Endothelial cell of umbilical vein (primary cell): ENCODE measurements around the gene CAPN12. TPM values are rescaled to one million over a fixed set of nuclear protein-coding genes. Genes with fewer than 3 reads are reported as not detected.

Experiments
- BruUV-seq: library from RNA; stranded (reverse); fragments of 400-500 nt; replicated peaks from 2 replicates; lab custom pipeline; 2021; lab: Mats Ljungman, UMichigan
- CTCF ChIA-PET: fragments of 300-600, 350-600 bp; sonication (Branson Sonifier 250); formaldehyde crosslinking; loops from one replicate; lab custom pipeline; 2021; ENCODE audit warnings: antibody characterized with exemption, inconsistent platforms; lab: Charles Lee
- POLR2A ChIA-PET: fragments of 300-600, 350-600 bp; sonication (Branson Sonifier 250); formaldehyde crosslinking; loops from one replicate; lab custom pipeline; 2021; ENCODE audit warnings: antibody characterized with exemption, inconsistent platforms; lab: Charles Lee
- DNase-seq: peaks from one replicate; pipeline ENCODE4 v3.0.0-alpha.2; 2011; ENCODE audit warnings: low read depth, low spot score
- FAIRE-seq: peaks from 2 replicates; lab custom pipeline; 2011; peaks lifted over from hg19 to GRCh38; lab: Jason Lieb, UNC
- H2AFZ ChIP-seq: 2 replicates; pipeline ENCODE4 v1.6.0; 2012; ENCODE audit warnings: low read depth, low read length, control low read depth, inconsistent platforms
- H3K27ac ChIP-seq: 2 replicates; pipeline ENCODE4 v1.5.1; 2011; ENCODE audit warnings: low read depth, mild to moderate bottlenecking, control low read depth, low read length, moderate library complexity; ENCODE audit not compliant: insufficient read depth
- H3K27me3 ChIP-seq, 2 experiments: 2 replicates each; pipeline versions ENCODE4 v1.6.0 to v1.6.1; 2011; ENCODE audit warnings: low read length in 2 of 2, mixed read lengths in 1 of 2; ENCODE audit not compliant: control insufficient read depth in 2 of 2, insufficient read depth in 2 of 2
- H3K36me3 ChIP-seq, 2 experiments: 2 replicates in 1 of 2; 3 replicates in 1 of 2; pipeline ENCODE4 v1.5.1; 2011; ENCODE audit warnings: low read length in 2 of 2, mild to moderate bottlenecking in 1 of 2, moderate library complexity in 1 of 2; ENCODE audit not compliant: control insufficient read depth in 2 of 2, insufficient read depth in 2 of 2; ENCODE audit errors: extremely low read depth in 1 of 2
- H3K4me1 ChIP-seq: 3 replicates; pipeline ENCODE4 v1.5.1; 2011; ENCODE audit warnings: mild to moderate bottlenecking, low read length; ENCODE audit not compliant: control insufficient read depth, insufficient read depth; ENCODE audit errors: extremely low read depth
- H3K4me2 ChIP-seq: 2 replicates; pipeline ENCODE4 v1.6.1; 2011; ENCODE audit warnings: low read length, control low read depth, mixed read lengths; ENCODE audit not compliant: insufficient read depth
- H3K4me3 ChIP-seq, 3 experiments: fragments of 200-600 bp in 1 of 3; sonication (generic), shearing (Covaris generic) in 1 of 3; replicated peaks in 1 of 3; 2 replicates each; pipeline ENCODE4 v1.5.1; 2011 to 2016; ENCODE audit warnings: control low read depth in 3 of 3, low read length in 3 of 3, mild to moderate bottlenecking in 2 of 3, inconsistent platforms in 1 of 3, low read depth in 1 of 3, moderate library complexity in 1 of 3; ENCODE audit not compliant: insufficient read depth in 1 of 3
- H3K79me2 ChIP-seq: 2 replicates; pipeline ENCODE4 v1.6.0; 2012; ENCODE audit warnings: low read length, inconsistent platforms; ENCODE audit not compliant: control insufficient read depth, insufficient read depth
- H3K9ac ChIP-seq: replicated peaks from 2 replicates; pipeline ENCODE3; 2011; ENCODE audit warnings: low read length, control low read depth; ENCODE audit not compliant: insufficient read depth; ENCODE audit errors: extremely low read depth
- H3K9me1 ChIP-seq: replicated peaks from 3 replicates; pipeline ENCODE4 v1.6.0; 2011; ENCODE audit warnings: mild to moderate bottlenecking, low read length; ENCODE audit not compliant: control insufficient read depth, insufficient read depth; ENCODE audit errors: extremely low read depth
- H3K9me3 ChIP-seq: replicated peaks from 2 replicates; pipeline ENCODE4 v1.5.1; 2012; ENCODE audit warnings: low read length, inconsistent platforms; ENCODE audit not compliant: control insufficient read depth, insufficient read depth
- H4K20me1 ChIP-seq: replicated peaks from 2 replicates; pipeline ENCODE3; 2011; ENCODE audit warnings: mild to moderate bottlenecking, low read length; ENCODE audit not compliant: control insufficient read depth, insufficient read depth; ENCODE audit errors: extremely low read depth
- CTCF ChIP-seq, 2 donors: IDR thresholded peaks; 1 replicate in 1 of 2; 2 replicates in 1 of 2; pipeline ENCODE4 v1.5.1; 2011; ENCODE audit warnings: low read length in 2 of 2, mild to moderate bottlenecking in 2 of 2, moderate library complexity in 2 of 2, control low read depth in 1 of 2, inconsistent platforms in 1 of 2, low read depth in 1 of 2; ENCODE audit not compliant: insufficient read depth in 1 of 2; ENCODE audit errors: extremely low read depth in 1 of 2
- FOS ChIP-seq: IDR thresholded peaks from 2 replicates; pipeline ENCODE4 v1.6.1; 2011; ENCODE audit warnings: mild to moderate bottlenecking, low read length, moderate library complexity, borderline replicate concordance; ENCODE audit not compliant: insufficient read depth
- MYC ChIP-seq: IDR thresholded peaks from one replicate; pipeline ENCODE4 v1.6.1; 2011; ENCODE audit warnings: mild to moderate bottlenecking, low read depth, low read length
- POLR2A ChIP-seq: IDR thresholded peaks from 2 replicates; pipeline ENCODE4 v1.6.1; 2012; ENCODE audit warnings: low read depth, mild to moderate bottlenecking, control low read depth, low read length
- POLR2AphosphoS5 ChIP-seq: IDR thresholded peaks from 2 replicates; pipeline ENCODE4 v1.6.1; 2012; ENCODE audit warnings: low read depth, mild to moderate bottlenecking, control low read depth, low read length, moderate library complexity; ENCODE audit not compliant: insufficient read depth
- dilution Hi-C: fragments of 300-500 bp; cut with MboI; formaldehyde crosslinking; loops from one replicate; pipeline ENCODE4 v1.15.0; 2019; ENCODE audit warnings: low sequenced_read_pairs; ENCODE audit not compliant: extremely low pct_ligation_motif_present
- intact Hi-C: fragments of 100-400 bp; cut with micrococcal nuclease; formaldehyde crosslinking; loops from one replicate; pipeline ENCODE4 v1.10.0; 2022
- polyA plus RNA-seq, 4 experiments: library from polyadenylated mRNA; depleted of rRNA in 3 of 4; stranded (reverse) in 3 of 4; unstranded in 1 of 4; fragments of >200 nt; gene quantifications; 2 replicates each; pipeline versions ENCODE4 v1.2.1 to v1.2.3, GENCODE V29; 2011 to 2012; ENCODE audit warnings: missing spikeins in 1 of 4
- total RNA-seq: library from RNA; stranded (reverse); gene quantifications from 2 replicates; pipeline ENCODE4 v1.2.3, GENCODE V29; 2021

CAPN12 gene
- total and polyA plus RNA-seq, 2 donors (not counting 3 experiments of a cell fraction or from before 2014, with no cell fraction given) = 0.35 TPM; not detected in 1

GRCh38 chr19:38710416-38710702 lies 33.9 kb downstream of the CAPN12 start:
- no peak overlapping the region for H3K4me2 ChIP-seq
- H3K9ac ChIP-seq = no peak overlapping the region
- H3K36me3 ChIP-seq = peaks cover 36 to 77% of the 10 kb centered on the region in 2 experiments
- H3K79me2 ChIP-seq = peaks cover 21% of the 10 kb centered on the region
- TF ChIP-seq POLR2A (peak; percentile 16), MYC (no peak)
- DNase-seq (no peak), FAIRE-seq (no peak)
- no TSS peak for BruUV-seq
- dilution Hi-C loops = no loop called here
- ChIA-PET POLR2A (no interaction called here), CTCF (interaction anchor here (1.4 kb wide), 1 partner anchor 17 kb away, joined by 3 read pairs; no protein-coding TSS in a partner anchor)
- intact Hi-C loops = no loop called here
- H2AFZ ChIP-seq = no peak overlapping the region
- H3K9me1 ChIP-seq = no peaks in the 10 kb centered on the region
- no peaks in the 10 kb centered on the region for H4K20me1 ChIP-seq
- H3K27ac ChIP-seq = no peak overlapping the region
- no peak overlapping the region for H3K4me3 ChIP-seq
- H3K4me1 ChIP-seq = peaks cover 30% of the 10 kb centered on the region
- H3K27me3 ChIP-seq = no peaks in the 10 kb centered on the region
- H3K9me3 ChIP-seq = no peaks in the 10 kb centered on the region

- peaks cover 30% of the 10 kb centered on the region for H3K4me1 ChIP-seq
Measured at GRCh38 chr19:38709671-38710415, 34.4 kb downstream of the CAPN12 start.

More at GRCh38 chr19:38709671-38710415, 34.4 kb downstream of the CAPN12 start:
- no peaks in the 10 kb centered on the region for H3K27me3 ChIP-seq
- peaks cover 22% of the 10 kb centered on the region for H3K79me2 ChIP-seq
- H2AFZ ChIP-seq = no peak overlapping the region
- CTCF ChIA-PET = no interaction called here
- DNase-seq (no peak), FAIRE-seq (no peak)
- H3K9ac ChIP-seq = no peak overlapping the region
- no peak overlapping the region for H3K4me2 ChIP-seq
- H3K4me3 ChIP-seq = no peak overlapping the region
- H3K9me1 ChIP-seq = no peaks in the 10 kb centered on the region
- no peaks in the 10 kb centered on the region for H3K9me3 ChIP-seq
- H3K36me3 ChIP-seq = peaks cover 34 to 82% of the 10 kb centered on the region in 2 experiments
- no peak for TF ChIP-seq CTCF (IDR thresholded peaks at IDR 0.05; ENCODE audit: extremely low read depth in 1 of 2, insufficient read depth in 1 of 2, low read depth in 1 of 2, low read length in 2 of 2)
- TF ChIP-seq POLR2AphosphoS5 = no peak
- TF ChIP-seq FOS = no peak
- no TSS peak for BruUV-seq
- dilution Hi-C loops (no loop called here), intact Hi-C loops (loop anchor here (10.0 kb wide), 1 partner anchor 305 kb away; the partner anchor contains the start of gene FAM98C)
- H3K27ac ChIP-seq = no peak overlapping the region
- POLR2A ChIA-PET = no interaction called here
- H4K20me1 ChIP-seq = no peaks in the 10 kb centered on the region
